Ecto neural progenitor cell (in vitro differentiated cells): ENCODE measurements around the gene LIMS2.

Experiments used
- DNase-seq: peaks from one replicate; pipeline ENCODE4 v3.0.0-alpha.2; 2018; ENCODE audit warnings: low spot score

The LIMS2 gene

GRCh38 chr2:127701193-127701650 is 25.9 kb upstream of the LIMS2 start, which contains the start of gene SFT2D3:
Gene SFT2D3, plus strand, starts transcription at chr2:127701497. Its CDS starts 32 bp downstream, at chr2:127701529.
- peak; percentile 95 for DNase-seq

GRCh38 chr2:127700527-127701192 is 25.3 kb upstream of the LIMS2 start:
- DNase-seq, result peak; percentile 77

- DNase-seq, result no peak
Observed at GRCh38 chr2:127698553-127699355, 23.4 kb upstream of the LIMS2 start.

GRCh38 chr2:127697482-127698180 is 22.3 kb upstream of the LIMS2 start:
- DNase-seq, result no peak

GRCh38 chr2:127695491-127696472 is 20.5 kb upstream of the LIMS2 start:
- peak; percentile 77 for DNase-seq

- DNase-seq, result no peak
Observed at GRCh38 chr2:127694986-127695385, 19.7 kb upstream of the LIMS2 start.

- no peak for DNase-seq
Observed at GRCh38 chr2:127690696-127691095, 15.4 kb upstream of the LIMS2 start.

GRCh38 chr2:127688405-127688804 is 13.1 kb upstream of the LIMS2 start:
- DNase-seq, result no peak

- DNase-seq, result no peak
Observed at GRCh38 chr2:127685410-127686080, 10.2 kb upstream of the LIMS2 start.

- DNase-seq, result no peak
Observed at GRCh38 chr2:127683757-127684156, 8.4 kb upstream of the LIMS2 start.

- DNase-seq, result no peak
Observed at GRCh38 chr2:127683056-127683455, 7.7 kb upstream of the LIMS2 start.

- no peak for DNase-seq
Observed at GRCh38 chr2:127681976-127682857, 6.9 kb upstream of the LIMS2 start.

GRCh38 chr2:127681288-127681804 is 6.0 kb upstream of the LIMS2 start:
- peak; percentile 49 for DNase-seq

- DNase-seq, result no peak
Observed at GRCh38 chr2:127680706-127681287, 5.5 kb upstream of the LIMS2 start.

- DNase-seq, result no peak
Observed at GRCh38 chr2:127679680-127680361, 4.5 kb upstream of the LIMS2 start.

GRCh38 chr2:127678991-127679390 is 3.7 kb upstream of the LIMS2 start:
- DNase-seq, result no peak

- no peak for DNase-seq
Observed at GRCh38 chr2:127678531-127678930, 3.2 kb upstream of the LIMS2 start.

GRCh38 chr2:127676906-127677305 is 1.6 kb upstream of the LIMS2 start:
- DNase-seq, result no peak
